Transverse colon (tissue), 4 donors: Measurements from ENCODE around the gene KATNB1. TPM values are rescaled to one million over a fixed set of nuclear protein-coding genes. Genes with fewer than 3 reads are reported as not detected.

Source experiments
- DNase-seq: peaks from one replicate; pipeline ENCODE4 v3.0.0-alpha.2; 2019
- H3K27ac ChIP-seq, 4 donors: fragments of 200-600 bp; sonication (generic); 2 replicates each; pipeline ENCODE4 v1.5.1; 2016 to 2018; ENCODE audit warnings: inconsistent platforms in 4 of 4
- H3K27me3 ChIP-seq: fragments of 200-600 bp; sonication (generic); 2 replicates; pipeline ENCODE4 v1.5.1; 2017; ENCODE audit warnings: inconsistent platforms
- H3K36me3 ChIP-seq, 4 donors: fragments of 200-600 bp; sonication (generic); 2 replicates each; pipeline ENCODE4 v1.5.1; 2017 to 2019; ENCODE audit warnings: inconsistent platforms in 4 of 4
- H3K4me1 ChIP-seq, 4 donors: fragments of 200-600 bp; sonication (generic); 2 replicates each; pipeline ENCODE4 v1.5.1; 2017 to 2020; ENCODE audit warnings: inconsistent platforms in 4 of 4
- H3K4me3 ChIP-seq, 4 donors: fragments of 200-600 bp; sonication (generic); 1 replicate in 1 of 4; 2 replicates in 3 of 4; pipeline versions ENCODE4 v1.5.1 to v1.6.1; 2017 to 2019; ENCODE audit warnings: inconsistent platforms in 4 of 4
- H3K9me3 ChIP-seq, 2 donors: fragments of 200-600 bp; sonication (generic); 2 replicates each; pipeline ENCODE4 v1.5.1; 2017 to 2019; ENCODE audit warnings: inconsistent platforms in 2 of 2
- CTCF ChIP-seq, 5 experiments: fragments of 200-600 bp in 3 of 5; fragments of 450-650 bp in 2 of 5; sonication (generic) in 3 of 5; IDR thresholded peaks; 1 replicate in 2 of 5; 2 replicates in 3 of 5; pipeline ENCODE4 v1.5.1; 2016 to 2017; ENCODE audit warnings: antibody characterized with exemption in 5 of 5, inconsistent platforms in 3 of 5, mild to moderate bottlenecking in 2 of 5, moderate library complexity in 1 of 5
- EP300 ChIP-seq: sonication (generic); formaldehyde crosslinking; IDR thresholded peaks from one replicate; pipeline ENCODE4 v1.6.1; 2017; ENCODE audit warnings: antibody characterized with exemption, low read depth
- POLR2A ChIP-seq: fragments of 450-650 bp; IDR thresholded peaks from one replicate; pipeline ENCODE4 v1.6.1; 2016; ENCODE audit warnings: antibody characterized with exemption, mild to moderate bottlenecking, moderate library complexity
- POLR2AphosphoS5 ChIP-seq, 3 donors: sonication (generic); formaldehyde crosslinking; IDR thresholded peaks; one replicate each; pipeline ENCODE4 v1.6.1; 2016; ENCODE audit warnings: antibody characterized with exemption in 3 of 3
- WGBS, 2 donors: methylation state at CpG; one replicate each; pipeline ENCODE4 v1.1.5; 2018; ENCODE audit warnings: low coverage in 1 of 2; 5-methylcytosine and 5-hydroxymethylcytosine counted together
- in situ Hi-C, 4 donors: fragments of 200-750 bp; cut with MboI; loops; one replicate each; pipeline versions ENCODE4 v1.15.0 to v1.15.1; 2017; ENCODE audit warnings: low sequenced_read_pairs in 3 of 4, low pct_ligation_motif_present in 1 of 4, low pct_unique_long_range_greater_than_20kb in 1 of 4
- intact Hi-C: fragments of 100-400 bp; cut with DNase I; formaldehyde crosslinking; loops from one replicate; pipeline ENCODE4 v1.15.1; 2023; ENCODE audit warnings: low total_unique reads
- total RNA-seq, 4 donors: library from RNA; depleted of rRNA; stranded (reverse); fragments of >200 nt; gene quantifications; one replicate each; pipeline ENCODE4 v1.1.0, GENCODE V29; 2016

The KATNB1 gene
- total RNA-seq, 4 donors from 2014 or later = 11.3 to 28.4 (median 22.3) TPM

- intact Hi-C loops = no loop called here
These were observed 34.8 kb downstream of the KATNB1 start for GRCh38 chr16:57770361-57770760.

GRCh38 chr16:57771141-57771785 lies 35.7 kb downstream of the KATNB1 start:
- no peaks in the 10 kb centered on the region for H3K9me3 ChIP-seq
- no peaks in the 10 kb centered on the region for H3K27me3 ChIP-seq
- in situ Hi-C loops = loop anchor here in 3 of 4 donors (25.0 kb wide), 1 partner anchor 241 kb away; the partner anchor contains the start of genes USB1 (in 3 of the 3) and ZNF319 (in 3 of the 3)
- intact Hi-C loops = no loop called here
- 93% methylated on average over 8 to 26 of the region's 26 CpGs for WGBS, 2 donors
- no peaks in the 10 kb centered on the region for H3K4me1 ChIP-seq
- H3K27ac ChIP-seq = no peak overlapping the region
- no peak overlapping the region for H3K4me3 ChIP-seq
- DNase-seq = no peak
- TF ChIP-seq POLR2AphosphoS5 (IDR thresholded peaks at IDR 0.05) (no peak), CTCF (IDR thresholded peaks at IDR 0.05) (no peak), POLR2A (no peak), EP300 (no peak)
- H3K36me3 ChIP-seq = no peaks in the 10 kb centered on the region

More at GRCh38 chr16:57770361-57770760, 34.8 kb downstream of the KATNB1 start:
- no peaks in the 10 kb centered on the region for H3K4me1 ChIP-seq
- no peak for DNase-seq
- no peaks in the 10 kb centered on the region for H3K9me3 ChIP-seq
- TF ChIP-seq CTCF (IDR thresholded peaks at IDR 0.05) (no peak), EP300 (no peak), POLR2A (no peak), POLR2AphosphoS5 (IDR thresholded peaks at IDR 0.05) (no peak)
- H3K27me3 ChIP-seq = no peaks in the 10 kb centered on the region
- 93% methylated on average over 15 of the region's 15 CpGs; no CpG with 5 or more reads in 1 of the 2 donors for WGBS, 2 donors
- H3K27ac ChIP-seq = no peak overlapping the region
- H3K36me3 ChIP-seq = no peaks in the 10 kb centered on the region
- in situ Hi-C loops = loop anchor here in 3 of 4 donors (25.0 kb wide), 1 partner anchor 242 kb away; the partner anchor contains the start of genes USB1 (in 3 of the 3) and ZNF319 (in 3 of the 3)
- no peak overlapping the region for H3K4me3 ChIP-seq

- intact Hi-C loops (no loop called here), in situ Hi-C loops (loop anchor here in 3 of 4 donors (25.0 kb wide), 1 partner anchor 239 kb away; the partner anchor contains the start of genes USB1 (in 3 of the 3) and ZNF319 (in 3 of the 3))
- WGBS, 2 donors = 73 to 75% methylated on average over 3 to 11 of the region's 11 CpGs
- Histone ChIP-seq H3K27me3 (no peaks in the 10 kb centered on the region), H3K36me3 (no peaks in the 10 kb centered on the region), H3K4me3 (no peak overlapping the region), H3K27ac (no peak overlapping the region), H3K4me1 (no peaks in the 10 kb centered on the region), H3K9me3 (no peaks in the 10 kb centered on the region)
- no peak for TF ChIP-seq CTCF (IDR thresholded peaks at IDR 0.05)
- no peak for DNase-seq
These were observed 37.4 kb downstream of the KATNB1 start for GRCh38 chr16:57773019-57773418.

GRCh38 chr16:57773655-57774295 lies 38.2 kb downstream of the KATNB1 start:
- Histone ChIP-seq H3K27me3 (no peaks in the 10 kb centered on the region), H3K9me3 (no peaks in the 10 kb centered on the region), H3K4me1 (no peaks in the 10 kb centered on the region), H3K4me3 (no peak overlapping the region), H3K36me3 (no peaks in the 10 kb centered on the region), H3K27ac (no peak overlapping the region)
- 87 to 91% methylated on average over 3 to 11 of the region's 11 CpGs for WGBS, 2 donors
- TF ChIP-seq POLR2AphosphoS5 (IDR thresholded peaks at IDR 0.05) (no peak), POLR2A (no peak), CTCF (IDR thresholded peaks at IDR 0.05) (no peak), EP300 (no peak)
- DNase-seq = no peak
- intact Hi-C loops (no loop called here), in situ Hi-C loops (loop anchor here in 3 of 4 donors (25.0 kb wide), 1 partner anchor 239 kb away; the partner anchor contains the start of genes USB1 (in 3 of the 3) and ZNF319 (in 3 of the 3))
